Measurements from ENCODE around the gene PDXP.
A peak's percentile ranks its signal among the peaks of the same experiment; 100 is the strongest.
"Not testable (repeated sequence)": the region's sequence is repeated elsewhere in the genome, so short reads cannot be mapped to it uniquely, and the experiment has no call there.

PDXP gene

DNA sequence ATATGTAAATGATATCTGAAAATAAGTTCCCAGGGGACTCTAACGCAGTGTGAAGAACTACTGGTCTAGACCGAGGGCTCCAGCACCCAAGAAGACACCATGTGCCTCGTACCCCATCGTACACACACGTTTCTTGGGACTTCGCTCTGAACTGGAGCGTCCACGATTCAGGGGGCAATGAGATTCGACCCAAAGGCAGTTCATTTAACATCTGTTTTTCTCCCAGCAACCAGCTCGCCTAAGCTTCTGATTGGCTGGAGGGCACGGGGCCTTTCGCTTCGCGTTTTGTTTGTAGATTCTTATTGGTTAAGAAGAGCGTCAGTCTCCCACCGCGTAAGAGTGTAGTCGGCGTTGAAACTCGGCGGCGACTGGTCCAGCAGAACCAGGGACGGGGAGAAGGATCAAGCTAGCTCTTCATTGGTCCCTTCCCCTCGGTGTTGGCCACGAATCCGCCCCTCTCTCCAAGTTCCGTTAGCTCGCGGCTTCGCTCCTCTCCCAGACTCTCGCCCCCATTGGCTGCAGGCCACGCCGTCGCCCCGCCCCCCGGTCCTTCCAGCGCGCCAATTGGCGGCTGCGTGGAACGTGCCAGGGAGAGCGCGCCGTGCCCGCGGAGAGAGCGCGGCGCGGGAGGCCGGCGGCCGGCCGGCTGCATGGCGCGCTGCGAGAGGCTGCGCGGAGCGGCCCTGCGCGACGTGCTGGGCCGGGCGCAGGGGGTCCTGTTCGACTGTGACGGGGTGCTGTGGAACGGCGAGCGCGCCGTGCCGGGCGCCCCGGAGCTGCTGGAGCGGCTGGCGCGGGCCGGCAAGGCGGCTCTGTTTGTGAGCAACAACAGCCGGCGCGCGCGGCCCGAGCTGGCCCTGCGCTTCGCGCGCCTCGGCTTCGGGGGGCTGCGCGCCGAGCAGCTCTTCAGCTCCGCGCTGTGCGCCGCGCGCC lies at the start of gene PDXP:
TSS of gene PDXP (plus strand) at position 591 of the 933 bp plus-strand sequence. CDS start at position 651, 60 bp downstream.
- DNase-seq (ENCODE audit: extremely low read depth, low read depth), result peak; percentile 100
- TF ChIP-seq CTCF (IDR thresholded peaks at IDR 0.05; ENCODE audit: low read depth, low read length, missing control alignments), result no peak
- H3K4me3 ChIP-seq (replicated peaks; ENCODE audit: low read depth, low read length), result peak within 1 kb of the TSS; percentile 68

DNA sequence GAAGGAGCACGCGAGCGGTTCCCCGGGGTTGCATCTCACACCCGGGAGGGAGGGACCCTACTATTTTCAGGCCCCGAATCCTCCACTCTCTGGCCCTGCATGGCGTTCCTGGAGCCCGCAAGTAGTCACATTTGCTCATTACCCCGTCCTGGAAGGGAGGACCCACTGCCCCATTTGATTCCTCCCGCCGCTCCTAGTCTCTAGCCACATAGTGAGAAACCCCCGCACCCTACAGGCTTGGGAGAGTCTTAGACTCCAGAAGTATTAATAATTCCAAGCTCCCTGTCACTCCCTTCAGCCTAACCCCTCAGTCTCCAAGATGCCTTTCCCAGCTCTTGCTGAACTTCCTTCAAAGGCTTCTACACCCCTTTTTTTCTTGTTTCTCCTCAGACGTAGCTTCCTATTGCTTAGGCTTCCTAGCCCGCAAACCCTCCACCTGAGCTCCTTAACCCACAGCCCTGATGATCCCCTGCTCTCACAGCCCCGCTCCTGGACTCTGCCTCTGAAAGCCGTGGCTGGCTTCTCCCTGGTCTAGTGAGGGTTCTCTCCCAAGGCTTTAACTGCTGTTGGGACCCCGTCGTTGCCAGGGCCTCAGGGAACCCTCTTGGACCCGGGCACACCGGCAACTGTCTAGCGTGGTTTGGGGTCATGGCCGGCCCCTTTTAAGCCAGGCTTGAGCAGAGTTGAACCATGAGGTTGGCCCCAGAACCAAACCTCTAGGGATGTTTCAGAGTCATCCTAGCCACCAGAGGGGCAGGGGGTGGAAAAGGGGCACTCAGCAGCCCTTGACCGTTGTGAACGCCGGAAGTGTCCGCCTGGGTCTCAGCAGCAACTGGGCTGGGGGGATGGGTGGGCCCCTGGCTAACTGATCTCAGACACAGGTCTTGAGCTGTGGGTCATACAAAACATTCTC lies 49.0 kb upstream of the PDXP start:
- peak overlapping the region; percentile 88 for H3K4me3 ChIP-seq (replicated peaks; ENCODE audit: low read depth, low read length)
- no peak for TF ChIP-seq CTCF (IDR thresholded peaks at IDR 0.05; ENCODE audit: low read depth, low read length, missing control alignments)
- DNase-seq (ENCODE audit: extremely low read depth, low read depth), result no peak

GRCh38 chr22:37610153-37610475 lies 48.4 kb upstream of the PDXP start:
- not testable (repeated sequence) for DNase-seq (ENCODE audit: extremely low read depth, low read depth)
- peak overlapping the region; percentile 88 for H3K4me3 ChIP-seq (replicated peaks; ENCODE audit: low read depth, low read length)

GRCh38 chr22:37610480-37611129 lies 47.9 kb upstream of the PDXP start:
- TF ChIP-seq CTCF (IDR thresholded peaks at IDR 0.05; ENCODE audit: low read depth, low read length, missing control alignments), result no peak
- H3K4me3 ChIP-seq (replicated peaks; ENCODE audit: low read depth, low read length), result peak overlapping the region; percentile 88
- no peak for DNase-seq (ENCODE audit: extremely low read depth, low read depth)

- no peak for DNase-seq (ENCODE audit: extremely low read depth, low read depth)
- H3K4me3 ChIP-seq (replicated peaks; ENCODE audit: low read depth, low read length), result no peak overlapping the region
- TF ChIP-seq CTCF (IDR thresholded peaks at IDR 0.05; ENCODE audit: low read depth, low read length, missing control alignments), result no peak
Measured at GRCh38 chr22:37611207-37611606, 47.3 kb upstream of the PDXP start.

- DNase-seq (ENCODE audit: extremely low read depth, low read depth), result no peak
- H3K4me3 ChIP-seq (replicated peaks; ENCODE audit: low read depth, low read length), result no peak overlapping the region
- no peak for TF ChIP-seq CTCF (IDR thresholded peaks at IDR 0.05; ENCODE audit: low read depth, low read length, missing control alignments)
Measured at GRCh38 chr22:37616201-37617083, 42.1 kb upstream of the PDXP start.

All from HFF-Myc (cell line).